ENCODE measurements around the gene ATP2B2.

DNA sequence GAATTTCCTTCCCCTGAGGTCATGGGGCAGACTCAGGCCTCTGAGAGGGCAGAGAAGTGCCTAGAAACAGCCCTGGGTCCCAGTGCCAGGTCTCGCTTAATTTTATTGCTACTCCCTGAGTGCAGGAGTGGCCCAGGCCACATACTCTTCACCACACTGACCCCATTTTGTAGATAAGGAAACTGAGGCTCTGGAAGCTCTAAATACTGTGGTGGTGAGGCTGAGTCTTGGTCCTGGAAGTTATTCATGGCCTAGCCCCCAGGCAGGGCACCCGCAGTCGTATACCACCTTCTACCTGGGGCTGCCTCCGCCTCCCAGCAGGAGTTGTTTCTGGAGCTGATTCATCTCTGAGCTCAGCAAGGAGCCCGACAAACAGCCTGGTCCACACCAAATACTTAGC is 9.8 kb downstream of the ATP2B2 start:
- TF ChIP-seq, protein P1, sequence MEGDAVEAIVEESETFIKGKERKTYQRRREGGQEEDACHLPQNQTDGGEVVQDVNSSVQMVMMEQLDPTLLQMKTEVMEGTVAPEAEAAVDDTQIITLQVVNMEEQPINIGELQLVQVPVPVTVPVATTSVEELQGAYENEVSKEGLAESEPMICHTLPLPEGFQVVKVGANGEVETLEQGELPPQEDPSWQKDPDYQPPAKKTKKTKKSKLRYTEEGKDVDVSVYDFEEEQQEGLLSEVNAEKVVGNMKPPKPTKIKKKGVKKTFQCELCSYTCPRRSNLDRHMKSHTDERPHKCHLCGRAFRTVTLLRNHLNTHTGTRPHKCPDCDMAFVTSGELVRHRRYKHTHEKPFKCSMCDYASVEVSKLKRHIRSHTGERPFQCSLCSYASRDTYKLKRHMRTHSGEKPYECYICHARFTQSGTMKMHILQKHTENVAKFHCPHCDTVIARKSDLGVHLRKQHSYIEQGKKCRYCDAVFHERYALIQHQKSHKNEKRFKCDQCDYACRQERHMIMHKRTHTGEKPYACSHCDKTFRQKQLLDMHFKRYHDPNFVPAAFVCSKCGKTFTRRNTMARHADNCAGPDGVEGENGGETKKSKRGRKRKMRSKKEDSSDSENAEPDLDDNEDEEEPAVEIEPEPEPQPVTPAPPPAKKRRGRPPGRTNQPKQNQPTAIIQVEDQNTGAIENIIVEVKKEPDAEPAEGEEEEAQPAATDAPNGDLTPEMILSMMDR (IDR thresholded peaks at IDR 0.05) = no peak
- no peak for TF ChIP-seq POLR2A (IDR thresholded peaks at IDR 0.05)
